CD14-positive monocyte (primary cell): ENCODE data around the gene HDAC8. TPM values are rescaled to one million over a fixed set of nuclear protein-coding genes. Genes with fewer than 3 reads are reported as not detected.
A peak's percentile ranks its signal among the peaks of the same experiment; 100 is the strongest.

Experiments
- DNase-seq, 3 donors: peaks; one replicate each; pipeline ENCODE4 v3.0.0-alpha.2; 2011 to 2022
- H2AFZ ChIP-seq: 2 replicates; pipeline ENCODE4 v1.6.0; 2012; ENCODE audit warnings: mild to moderate bottlenecking, low read depth, low read length, inconsistent platforms; ENCODE audit not compliant: insufficient read depth, poor library complexity, severe bottlenecking
- H3K27ac ChIP-seq, 2 donors: 1 replicate in 1 of 2; 2 replicates in 1 of 2; pipeline ENCODE4 v1.5.1; 2012 to 2013; ENCODE audit warnings: low read length in 2 of 2, control low read depth in 1 of 2, inconsistent platforms in 1 of 2, low read depth in 1 of 2, mild to moderate bottlenecking in 1 of 2
- H3K27me3 ChIP-seq, 2 donors: one replicate each; pipeline versions ENCODE4 v1.6.0 to v1.6.1; 2011 to 2013; ENCODE audit warnings: low read length in 2 of 2; ENCODE audit not compliant: control insufficient read depth in 2 of 2, insufficient read depth in 2 of 2
- H3K36me3 ChIP-seq, 2 donors: replicated peaks in 1 of 2; 1 replicate in 1 of 2; 2 replicates in 1 of 2; pipeline versions ENCODE4 v1.5.1 to v1.6.1; 2012 to 2013; ENCODE audit warnings: low read length in 2 of 2, control low read depth in 1 of 2, inconsistent platforms in 1 of 2, mild to moderate bottlenecking in 1 of 2; ENCODE audit not compliant: insufficient read depth in 2 of 2, control insufficient read depth in 1 of 2
- H3K4me1 ChIP-seq, 2 donors: 1 replicate in 1 of 2; 2 replicates in 1 of 2; pipeline versions ENCODE4 v1.5.1 to v1.6.1; 2012 to 2013; ENCODE audit warnings: low read length in 2 of 2, control low read depth in 1 of 2, inconsistent platforms in 1 of 2, mild to moderate bottlenecking in 1 of 2, moderate library complexity in 1 of 2; ENCODE audit not compliant: insufficient read depth in 2 of 2, control insufficient read depth in 1 of 2
- H3K4me2 ChIP-seq: replicated peaks from 2 replicates; pipeline ENCODE3; 2012; ENCODE audit warnings: low read length, moderate library complexity, mild to moderate bottlenecking; ENCODE audit not compliant: poor library complexity, severe bottlenecking; ENCODE audit errors: extremely low read depth
- H3K4me3 ChIP-seq, 3 experiments: fragments of 200-600 bp in 1 of 3; sonication (generic) in 1 of 3; replicated peaks in 1 of 3; 1 replicate in 2 of 3; 2 replicates in 1 of 3; pipeline ENCODE4 v1.5.1; 2011 to 2013; ENCODE audit warnings: low read length in 3 of 3, mild to moderate bottlenecking in 3 of 3, control low read depth in 2 of 3, low read depth in 2 of 3, inconsistent platforms in 1 of 3, moderate library complexity in 1 of 3
- H3K79me2 ChIP-seq: 2 replicates; pipeline ENCODE4 v1.6.0; 2012; ENCODE audit warnings: mild to moderate bottlenecking, control low read depth, inconsistent platforms, low read length, moderate library complexity; ENCODE audit not compliant: insufficient read depth
- H3K9ac ChIP-seq: 2 replicates; pipeline ENCODE4 v1.6.0; 2017; ENCODE audit warnings: low read length, mild to moderate bottlenecking; ENCODE audit not compliant: insufficient read depth, poor library complexity, severe bottlenecking
- H3K9me3 ChIP-seq, 2 donors: replicated peaks in 1 of 2; 1 replicate in 1 of 2; 2 replicates in 1 of 2; pipeline versions ENCODE4 v1.5.1 to v1.6.1; 2012 to 2013; ENCODE audit warnings: low read length in 2 of 2, control low read depth in 1 of 2; ENCODE audit not compliant: control insufficient read depth in 1 of 2, insufficient read depth in 1 of 2
- H4K20me1 ChIP-seq: 2 replicates; pipeline ENCODE4 v1.6.0; 2012; ENCODE audit warnings: mild to moderate bottlenecking, low read length, control low read depth, moderate library complexity; ENCODE audit not compliant: insufficient read depth
- H3K27ac Mint-ChIP-seq, 7 donors: one replicate each; pipeline ENCODE4 v1.8.0; 2020; ENCODE audit warnings: mild to moderate bottlenecking in 7 of 7, mixed read lengths in 7 of 7, moderate library complexity in 6 of 7, inconsistent platforms in 2 of 7
- H3K27me3 Mint-ChIP-seq, 3 donors: one replicate each; pipeline ENCODE4 v1.8.0; 2021 to 2022; ENCODE audit warnings: low read depth in 3 of 3, mild to moderate bottlenecking in 3 of 3, mixed read lengths in 3 of 3, moderate library complexity in 3 of 3, inconsistent platforms in 1 of 3
- H3K36me3 Mint-ChIP-seq, 2 donors: one replicate each; pipeline ENCODE4 v1.8.0; 2020; ENCODE audit warnings: mixed read lengths in 2 of 2, inconsistent platforms in 1 of 2, mild to moderate bottlenecking in 1 of 2
- H3K4me1 Mint-ChIP-seq: one replicate; pipeline ENCODE4 v1.8.0; 2020; ENCODE audit warnings: mild to moderate bottlenecking, mixed read lengths
- H3K4me3 Mint-ChIP-seq, 2 donors: one replicate each; pipeline ENCODE4 v1.8.0; 2020; ENCODE audit warnings: mild to moderate bottlenecking in 2 of 2, mixed read lengths in 2 of 2, moderate library complexity in 1 of 2
- H3K9me3 Mint-ChIP-seq, 7 donors: one replicate each; pipeline ENCODE4 v1.8.0; 2020 to 2022; ENCODE audit warnings: mixed read lengths in 7 of 7, mild to moderate bottlenecking in 6 of 7, moderate library complexity in 6 of 7, inconsistent platforms in 2 of 7
- WGBS: methylation state at CpG from one replicate; pipeline ENCODE4 v1.1.5; 2013; ENCODE audit warnings: missing lambda C conversion rate; ENCODE audit not compliant: insufficient coverage; 5-methylcytosine and 5-hydroxymethylcytosine counted together
- intact Hi-C, 2 donors: fragments of 100-400 bp; cut with micrococcal nuclease; formaldehyde crosslinking; loops; one replicate each; pipeline versions ENCODE4 v1.15.0 to v1.15.1; 2023
- polyA plus RNA-seq, 3 donors: library from polyadenylated mRNA; depleted of rRNA in 1 of 3; unstranded in 2 of 3; stranded (reverse) in 1 of 3; fragments of 300-500 nt in 2 of 3; fragments of >200 nt in 1 of 3; fragmentation: Illumina TruSeq in 2 of 3; gene quantifications; 1 replicate in 2 of 3; 2 replicates in 1 of 3; pipeline ENCODE4 v1.2.3, GENCODE V29; 2012 to 2021
- TF ChIP-seq, protein P1 (sequence below): fragments of 200-600 bp; IDR thresholded peaks from one replicate; pipeline ENCODE4 v1.8.0; 2022; ENCODE audit warnings: antibody characterized with exemption, mild to moderate bottlenecking

Gene HDAC8
- polyA plus RNA-seq, 3 donors: 14.3 to 22.9 (median 20.5) TPM

DNA sequence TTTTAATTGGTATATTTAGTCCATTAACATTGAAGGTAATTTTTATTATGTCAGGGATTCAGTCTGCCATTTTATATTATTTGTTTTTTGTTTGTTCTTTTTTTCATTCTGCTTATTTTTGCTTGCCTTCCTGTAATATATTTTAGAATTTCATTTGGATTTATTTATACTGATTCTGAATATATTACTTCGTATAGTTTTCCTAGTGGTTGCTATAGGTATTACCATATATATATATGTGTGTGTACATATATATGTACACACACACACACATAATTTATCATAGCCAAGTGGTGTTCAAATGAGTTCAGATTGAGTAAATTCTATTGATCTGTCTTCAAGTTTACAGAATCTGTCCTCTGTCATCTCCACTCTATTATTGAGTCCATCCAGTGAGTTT, 278.1 kb downstream of the HDAC8 start:
- no peaks in the 10 kb centered on the region for H4K20me1 ChIP-seq
- TF ChIP-seq, protein P1, sequence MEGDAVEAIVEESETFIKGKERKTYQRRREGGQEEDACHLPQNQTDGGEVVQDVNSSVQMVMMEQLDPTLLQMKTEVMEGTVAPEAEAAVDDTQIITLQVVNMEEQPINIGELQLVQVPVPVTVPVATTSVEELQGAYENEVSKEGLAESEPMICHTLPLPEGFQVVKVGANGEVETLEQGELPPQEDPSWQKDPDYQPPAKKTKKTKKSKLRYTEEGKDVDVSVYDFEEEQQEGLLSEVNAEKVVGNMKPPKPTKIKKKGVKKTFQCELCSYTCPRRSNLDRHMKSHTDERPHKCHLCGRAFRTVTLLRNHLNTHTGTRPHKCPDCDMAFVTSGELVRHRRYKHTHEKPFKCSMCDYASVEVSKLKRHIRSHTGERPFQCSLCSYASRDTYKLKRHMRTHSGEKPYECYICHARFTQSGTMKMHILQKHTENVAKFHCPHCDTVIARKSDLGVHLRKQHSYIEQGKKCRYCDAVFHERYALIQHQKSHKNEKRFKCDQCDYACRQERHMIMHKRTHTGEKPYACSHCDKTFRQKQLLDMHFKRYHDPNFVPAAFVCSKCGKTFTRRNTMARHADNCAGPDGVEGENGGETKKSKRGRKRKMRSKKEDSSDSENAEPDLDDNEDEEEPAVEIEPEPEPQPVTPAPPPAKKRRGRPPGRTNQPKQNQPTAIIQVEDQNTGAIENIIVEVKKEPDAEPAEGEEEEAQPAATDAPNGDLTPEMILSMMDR: peak; percentile 34
- intact Hi-C loops: no loop called here
- no peak overlapping the region for H3K27ac Mint-ChIP-seq
- H3K4me1 ChIP-seq: no peaks in the 10 kb centered on the region
- H3K79me2 ChIP-seq: no peaks in the 10 kb centered on the region
- peaks cover 2 to 3% of the 10 kb centered on the region in 2 donors for H3K27me3 ChIP-seq
- H3K4me3 Mint-ChIP-seq: no peak overlapping the region
- WGBS: no CpG with 5 or more reads among the region's 1 CpG
- no peak overlapping the region for H3K4me3 ChIP-seq
- H3K9me3 Mint-ChIP-seq: peaks cover 0 to 12% (median 2%) of the 10 kb centered on the region in 7 donors
- H3K36me3 Mint-ChIP-seq: no peaks in the 10 kb centered on the region
- no peak overlapping the region for H3K27ac ChIP-seq
- DNase-seq: no peak
- no peak overlapping the region for H3K9ac ChIP-seq
- H3K4me2 ChIP-seq: no peak overlapping the region
- H3K36me3 ChIP-seq: no peaks in the 10 kb centered on the region
- H3K27me3 Mint-ChIP-seq: peaks cover 14 to 54% (median 18%) of the 10 kb centered on the region in 3 donors
- H2AFZ ChIP-seq: no peak overlapping the region
- no peaks in the 10 kb centered on the region for H3K9me3 ChIP-seq
- no peaks in the 10 kb centered on the region for H3K4me1 Mint-ChIP-seq

DNA sequence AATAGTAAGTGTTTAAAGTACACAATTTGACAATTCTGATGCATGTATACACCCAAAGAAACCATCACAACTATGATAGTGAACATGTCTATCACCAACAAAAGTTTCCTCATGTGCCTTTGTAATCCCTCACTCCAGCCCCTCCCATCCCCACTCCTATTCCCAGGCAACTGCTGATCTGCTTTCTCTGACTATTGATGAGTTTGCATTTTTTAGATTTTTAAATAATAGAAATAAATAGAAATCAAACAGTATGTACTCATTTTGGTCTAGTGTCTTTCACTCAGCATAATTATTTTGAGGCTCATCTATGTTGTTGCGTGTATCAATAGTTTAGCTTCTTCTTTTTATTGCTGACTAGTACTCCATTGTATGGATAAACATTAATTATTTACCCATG, 290.3 kb downstream of the HDAC8 start:
- H3K27ac ChIP-seq: no peak overlapping the region
- no peaks in the 10 kb centered on the region for H3K4me1 ChIP-seq
- no peak overlapping the region for H3K9ac ChIP-seq
- Mint-ChIP-seq H3K36me3 (no peaks in the 10 kb centered on the region), H3K4me1 (peaks cover under 1% of the 10 kb centered on the region), H3K4me3 (no peak overlapping the region), H3K9me3 (peaks cover 0 to 10% (median 3%) of the 10 kb centered on the region in 7 donors), H3K27me3 (peaks cover 3 to 26% (median 17%) of the 10 kb centered on the region in 3 donors), H3K27ac (no peak overlapping the region)
- no peak overlapping the region for H3K4me3 ChIP-seq
- no peaks in the 10 kb centered on the region for H3K36me3 ChIP-seq
- intact Hi-C loops: no loop called here
- H3K9me3 ChIP-seq: no peaks in the 10 kb centered on the region
- no peak for DNase-seq
- TF ChIP-seq, protein P1: no peak
- H3K27me3 ChIP-seq: peaks cover 0 to 5% of the 10 kb centered on the region in 2 donors
- no peak overlapping the region for H3K4me2 ChIP-seq
- no peaks in the 10 kb centered on the region for H3K79me2 ChIP-seq
- WGBS: no CpG with 5 or more reads among the region's 1 CpG
- no peaks in the 10 kb centered on the region for H4K20me1 ChIP-seq
- no peak overlapping the region for H2AFZ ChIP-seq
